ENCODE data around the gene MRGPRF. TPM values are rescaled to one million over a fixed set of nuclear protein-coding genes. Genes with fewer than 3 reads are reported as not detected.

The MRGPRF gene
- total RNA-seq, 1 donor from 2014 or later = 8.8 TPM

DNA sequence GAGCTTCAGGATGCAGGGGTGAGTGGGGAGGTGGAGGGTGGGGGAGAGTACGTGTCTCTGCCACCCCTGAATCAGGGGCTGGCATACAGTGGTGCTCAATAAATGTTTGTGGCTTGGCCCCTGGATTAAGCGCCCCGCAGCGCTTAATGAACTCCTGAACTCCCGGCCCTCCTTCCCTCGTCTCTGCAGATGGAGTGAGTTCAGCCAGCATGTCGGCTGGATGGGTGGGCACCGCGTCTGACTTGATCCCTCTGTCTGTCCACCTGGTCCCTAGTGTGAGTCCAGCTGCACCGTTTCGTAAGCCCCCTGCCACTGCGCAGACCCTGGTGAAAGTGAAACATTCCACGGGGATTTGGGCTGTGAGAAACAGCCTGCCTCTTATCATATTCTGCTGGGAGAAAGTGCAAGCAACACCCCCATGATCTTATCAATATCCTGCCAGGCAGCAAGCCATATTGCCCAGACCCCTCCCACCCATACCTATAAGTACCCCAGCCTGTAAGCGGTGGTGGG lies 20.2 kb downstream of the MRGPRF start:
- no peaks in the 10 kb centered on the region for H3K36me3 Mint-ChIP-seq (ENCODE audit: low read depth)
- no peak overlapping the region for H3K27ac Mint-ChIP-seq (ENCODE audit: unreplicated experiment)
- H3K4me3 Mint-ChIP-seq (ENCODE audit: unreplicated experiment) = no peak overlapping the region
- TF ChIP-seq, protein P1, sequence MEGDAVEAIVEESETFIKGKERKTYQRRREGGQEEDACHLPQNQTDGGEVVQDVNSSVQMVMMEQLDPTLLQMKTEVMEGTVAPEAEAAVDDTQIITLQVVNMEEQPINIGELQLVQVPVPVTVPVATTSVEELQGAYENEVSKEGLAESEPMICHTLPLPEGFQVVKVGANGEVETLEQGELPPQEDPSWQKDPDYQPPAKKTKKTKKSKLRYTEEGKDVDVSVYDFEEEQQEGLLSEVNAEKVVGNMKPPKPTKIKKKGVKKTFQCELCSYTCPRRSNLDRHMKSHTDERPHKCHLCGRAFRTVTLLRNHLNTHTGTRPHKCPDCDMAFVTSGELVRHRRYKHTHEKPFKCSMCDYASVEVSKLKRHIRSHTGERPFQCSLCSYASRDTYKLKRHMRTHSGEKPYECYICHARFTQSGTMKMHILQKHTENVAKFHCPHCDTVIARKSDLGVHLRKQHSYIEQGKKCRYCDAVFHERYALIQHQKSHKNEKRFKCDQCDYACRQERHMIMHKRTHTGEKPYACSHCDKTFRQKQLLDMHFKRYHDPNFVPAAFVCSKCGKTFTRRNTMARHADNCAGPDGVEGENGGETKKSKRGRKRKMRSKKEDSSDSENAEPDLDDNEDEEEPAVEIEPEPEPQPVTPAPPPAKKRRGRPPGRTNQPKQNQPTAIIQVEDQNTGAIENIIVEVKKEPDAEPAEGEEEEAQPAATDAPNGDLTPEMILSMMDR (IDR thresholded peaks at IDR 0.05) = no peak
- H3K4me1 Mint-ChIP-seq (ENCODE audit: low read depth) = peaks cover 3% of the 10 kb centered on the region
- no peaks in the 10 kb centered on the region for H3K9me3 Mint-ChIP-seq (ENCODE audit: low read depth)
- DNase-seq (ENCODE audit: low spot score) = peak; percentile 65
- H3K27me3 Mint-ChIP-seq (ENCODE audit: low read depth) = peaks cover 41% of the 10 kb centered on the region

DNA sequence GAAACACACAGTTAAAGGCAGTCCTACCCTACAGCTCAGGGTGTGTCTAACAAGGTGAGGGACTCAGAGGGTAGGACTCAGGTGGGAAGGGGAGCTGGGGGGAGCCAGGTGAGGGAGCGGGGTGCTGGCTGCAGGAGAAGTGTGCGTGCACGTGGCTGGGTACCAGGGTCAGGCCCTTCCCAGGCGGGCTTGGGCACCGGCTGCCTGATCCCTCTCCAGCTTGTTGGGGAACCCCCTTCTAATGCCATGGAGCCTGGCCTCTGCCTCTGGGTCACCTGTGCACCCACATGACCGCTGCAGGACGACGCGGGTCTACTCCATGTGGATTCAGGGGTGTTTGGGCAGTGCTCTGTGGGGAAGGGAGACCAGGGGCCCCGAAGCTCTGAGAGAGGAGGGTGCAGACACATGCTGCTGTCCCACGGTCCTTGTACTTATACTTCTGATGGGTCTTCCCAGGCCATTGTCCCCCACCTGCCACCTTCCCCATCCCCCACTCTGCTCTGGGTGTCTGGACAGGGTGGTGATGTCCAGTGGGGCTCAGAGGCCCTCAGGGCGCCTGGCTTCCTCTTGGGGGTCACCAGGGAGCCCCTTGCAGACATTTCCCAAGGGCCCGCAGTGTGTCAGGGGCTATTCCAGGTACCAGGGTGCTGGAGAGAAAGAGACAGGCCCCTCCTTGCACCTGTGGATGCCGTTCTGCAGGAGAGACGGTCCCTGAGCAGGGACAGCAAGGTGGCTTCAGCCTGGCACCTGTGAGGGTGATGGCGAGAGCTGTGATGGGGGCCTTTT lies 21.9 kb downstream of the MRGPRF start:
- peaks cover 48% of the 10 kb centered on the region for H3K27me3 Mint-ChIP-seq (ENCODE audit: low read depth)
- H3K4me3 Mint-ChIP-seq (ENCODE audit: unreplicated experiment) = no peak overlapping the region
- DNase-seq (ENCODE audit: low spot score) = peak; percentile 85
- TF ChIP-seq, protein P1 (IDR thresholded peaks at IDR 0.05) = no peak
- no peak overlapping the region for H3K27ac Mint-ChIP-seq (ENCODE audit: unreplicated experiment)
- H3K9me3 Mint-ChIP-seq (ENCODE audit: low read depth) = peaks cover 14% of the 10 kb centered on the region
- H3K36me3 Mint-ChIP-seq (ENCODE audit: low read depth) = peaks cover 10% of the 10 kb centered on the region
- H3K4me1 Mint-ChIP-seq (ENCODE audit: low read depth) = peaks cover 11% of the 10 kb centered on the region

DNA sequence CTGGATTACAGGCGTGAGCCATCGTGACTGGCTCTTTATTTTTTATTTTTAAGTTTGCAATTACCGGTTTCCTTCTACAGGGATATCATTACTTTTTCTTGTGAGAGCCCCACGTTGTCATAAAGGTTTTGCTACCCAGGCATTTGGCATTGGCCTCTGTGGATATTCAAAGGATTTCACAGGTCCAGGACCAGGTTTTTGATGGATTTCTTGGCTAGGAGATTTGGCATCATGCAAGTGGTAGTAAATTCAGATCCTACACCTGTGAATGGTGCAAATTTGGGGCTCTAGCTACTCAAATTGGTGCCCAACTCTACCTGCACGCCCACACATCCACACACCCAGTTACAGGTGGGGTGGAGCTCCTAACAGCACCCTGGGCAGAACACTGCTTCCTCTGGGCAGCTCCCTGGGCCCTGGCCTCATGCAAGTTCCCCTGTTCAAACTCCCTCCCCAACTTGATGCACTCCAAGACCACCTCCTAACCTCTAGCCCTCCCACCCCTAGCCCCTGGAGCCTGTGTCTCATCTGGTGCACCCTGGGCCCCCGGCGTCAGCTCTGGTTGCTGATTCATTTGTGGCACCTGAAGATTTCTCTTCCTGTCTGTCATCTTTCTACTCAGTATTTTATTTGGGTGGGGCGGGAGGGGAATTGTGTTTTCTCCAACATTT lies 23.0 kb downstream of the MRGPRF start:
- Mint-ChIP-seq H3K4me3 (ENCODE audit: unreplicated experiment) (no peak overlapping the region), H3K36me3 (ENCODE audit: low read depth) (peaks cover 10% of the 10 kb centered on the region), H3K27me3 (ENCODE audit: low read depth) (peaks cover 49% of the 10 kb centered on the region), H3K27ac (ENCODE audit: unreplicated experiment) (no peak overlapping the region), H3K4me1 (ENCODE audit: low read depth) (peaks cover 11% of the 10 kb centered on the region), H3K9me3 (ENCODE audit: low read depth) (peaks cover 14% of the 10 kb centered on the region)
- TF ChIP-seq, protein P1 (IDR thresholded peaks at IDR 0.05) = no peak
- DNase-seq (ENCODE audit: low spot score) = peak; percentile 28

DNA sequence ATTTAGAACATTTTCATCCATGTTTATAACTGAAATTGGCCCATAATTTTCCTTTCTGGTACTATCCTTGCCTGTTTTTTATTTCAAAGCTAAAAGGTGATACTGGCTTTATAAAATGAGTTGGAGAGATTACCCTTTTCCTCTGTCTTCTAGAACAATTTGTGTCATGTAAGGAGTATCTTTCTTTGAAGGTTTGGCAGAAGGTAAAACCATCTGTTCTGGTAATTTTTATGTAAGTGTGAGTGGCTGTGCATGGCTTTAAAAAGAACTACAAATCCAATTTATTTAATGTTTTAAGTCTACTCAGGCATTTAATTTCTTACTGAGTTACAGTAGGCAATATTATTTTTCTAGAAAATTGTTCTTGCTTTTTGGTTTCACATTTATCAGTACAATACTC lies 24.6 kb downstream of the MRGPRF start:
- H3K27ac Mint-ChIP-seq (ENCODE audit: unreplicated experiment) = no peak overlapping the region
- H3K4me1 Mint-ChIP-seq (ENCODE audit: low read depth) = peaks cover 7% of the 10 kb centered on the region
- no peak overlapping the region for H3K4me3 Mint-ChIP-seq (ENCODE audit: unreplicated experiment)
- H3K9me3 Mint-ChIP-seq (ENCODE audit: low read depth) = peaks cover 14% of the 10 kb centered on the region
- H3K27me3 Mint-ChIP-seq (ENCODE audit: low read depth) = peaks cover 53% of the 10 kb centered on the region
- TF ChIP-seq, protein P1 (IDR thresholded peaks at IDR 0.05) = no peak
- peaks cover 10% of the 10 kb centered on the region for H3K36me3 Mint-ChIP-seq (ENCODE audit: low read depth)
- no peak for DNase-seq (ENCODE audit: low spot score)

DNA sequence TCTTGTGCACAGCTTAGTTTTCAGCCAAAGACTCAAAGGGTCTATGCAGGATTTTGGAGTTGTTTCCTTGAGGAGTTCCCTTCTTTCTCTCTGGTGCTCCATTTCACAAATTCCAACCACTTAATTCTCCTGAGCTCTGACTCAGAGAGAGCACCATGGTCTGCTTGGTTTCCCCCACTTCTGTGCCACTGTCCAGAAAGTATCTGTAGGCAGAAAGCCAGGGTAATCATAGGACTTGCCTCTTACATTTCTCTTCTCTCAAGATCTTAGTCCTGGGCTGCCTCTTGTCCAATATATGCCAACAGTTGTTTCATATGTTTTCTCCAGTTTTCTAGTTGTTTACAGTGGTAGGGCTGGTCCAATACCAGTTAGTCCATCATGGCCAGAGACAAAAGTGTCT lies 25.8 kb downstream of the MRGPRF start:
- no peak overlapping the region for H3K27ac Mint-ChIP-seq (ENCODE audit: unreplicated experiment)
- peaks cover 22% of the 10 kb centered on the region for H3K9me3 Mint-ChIP-seq (ENCODE audit: low read depth)
- H3K4me3 Mint-ChIP-seq (ENCODE audit: unreplicated experiment) = no peak overlapping the region
- no peak for DNase-seq (ENCODE audit: low spot score)
- TF ChIP-seq, protein P1 (IDR thresholded peaks at IDR 0.05) = no peak
- H3K27me3 Mint-ChIP-seq (ENCODE audit: low read depth) = peaks cover 48% of the 10 kb centered on the region
- peaks cover 14% of the 10 kb centered on the region for H3K36me3 Mint-ChIP-seq (ENCODE audit: low read depth)
- peaks cover 7% of the 10 kb centered on the region for H3K4me1 Mint-ChIP-seq (ENCODE audit: low read depth)

Data from chondrocyte (in vitro differentiated cells).